HepG2 (cell line): Measurements from ENCODE around the gene TBX3. TPM values are rescaled to one million over a fixed set of nuclear protein-coding genes. Genes with fewer than 3 reads are reported as not detected.

Experiments
- FOXJ3 ChIP-seq: sonication (generic); formaldehyde crosslinking; IDR thresholded peaks from 2 replicates; pipeline ENCODE4 v1.4.0; 2020; ENCODE audit warnings: missing genetic modification reagents, mild to moderate bottlenecking, borderline replicate concordance
- KLF16 ChIP-seq, 2 experiments: sonication (generic) in 1 of 2; formaldehyde crosslinking in 1 of 2; IDR thresholded peaks; 2 replicates each; pipeline versions ENCODE4 v1.6.1 to v1.8.0; 2016 to 2023; ENCODE audit warnings: missing genetic modification reagents in 2 of 2, missing compliant biosample characterization in 1 of 2
- MNT ChIP-seq: fragments of 450-650 bp; IDR thresholded peaks from 2 replicates; pipeline ENCODE4 v1.6.1; 2016
- RBM22 ChIP-seq: fragments of 200-400 bp; formaldehyde crosslinking; optimal IDR thresholded peaks from 2 replicates; pipeline ENCODE3; 2017; ENCODE audit warnings: mild to moderate bottlenecking, low read length, moderate library complexity
- STAT6 ChIP-seq: sonication (generic); formaldehyde crosslinking; IDR thresholded peaks from 2 replicates; pipeline ENCODE4 v1.4.0; 2020; ENCODE audit warnings: missing genetic modification reagents, mild to moderate bottlenecking, borderline replicate concordance
- TRIM22 ChIP-seq: fragments of 450-650 bp; IDR thresholded peaks from 2 replicates; pipeline ENCODE4 v1.6.1; 2017
- ZBTB3 ChIP-seq: sonication (generic); formaldehyde crosslinking; IDR thresholded peaks from 2 replicates; pipeline ENCODE4 v1.4.0; 2020; ENCODE audit warnings: low read depth, mild to moderate bottlenecking, moderate library complexity, missing genetic modification reagents, borderline replicate concordance
- ZGPAT ChIP-seq: IDR thresholded peaks from 2 replicates; pipeline ENCODE4 v1.6.1; 2016; ENCODE audit warnings: mild to moderate bottlenecking
- ZNF17 ChIP-seq: sonication (generic); formaldehyde crosslinking; IDR thresholded peaks from 2 replicates; pipeline ENCODE4 v1.5.0; 2020; ENCODE audit warnings: mild to moderate bottlenecking, missing genetic modification reagents
- ZNF251 ChIP-seq: sonication (generic); formaldehyde crosslinking; IDR thresholded peaks from 2 replicates; pipeline ENCODE4 v1.9.0; 2021; ENCODE audit warnings: mild to moderate bottlenecking, missing genetic modification reagents
- ZNF264 ChIP-seq: sonication (generic); formaldehyde crosslinking; IDR thresholded peaks from 2 replicates; pipeline ENCODE4 v1.4.0; 2020; ENCODE audit warnings: missing genetic modification reagents
- ZNF276 ChIP-seq: sonication (generic); formaldehyde crosslinking; IDR thresholded peaks from 2 replicates; pipeline ENCODE4 v1.4.0; 2020; ENCODE audit warnings: mild to moderate bottlenecking, low read depth, missing genetic modification reagents
- ZNF468 ChIP-seq: sonication (generic); formaldehyde crosslinking; IDR thresholded peaks from 2 replicates; pipeline ENCODE4 v1.8.0; 2022; ENCODE audit warnings: mild to moderate bottlenecking, moderate library complexity, missing genetic modification reagents
- ZNF547 ChIP-seq: sonication (generic); formaldehyde crosslinking; IDR thresholded peaks from 2 replicates; pipeline ENCODE4 v1.5.1; 2020; ENCODE audit warnings: mild to moderate bottlenecking, missing genetic modification reagents
- ZNF629 ChIP-seq: sonication (generic); formaldehyde crosslinking; conservative IDR thresholded peaks from 2 replicates; pipeline ENCODE4 v1.5.0; 2020; ENCODE audit warnings: missing genetic modification reagents
- polyA plus RNA-seq, 8 experiments: library from polyadenylated mRNA; depleted of rRNA in 3 of 8; stranded (reverse) in 7 of 8; unstranded in 1 of 8; fragments of >200 nt; fragmentation: Illumina TruSeq in 4 of 8; extraction: Trizol in 4 of 8; gene quantifications; 2 replicates each; pipeline versions ENCODE4 v1.2.1 to v1.2.3, GENCODE V29; 2011 to 2016; ENCODE audit warnings: low read depth in 4 of 8, missing spikeins in 1 of 8, mixed read lengths in 1 of 8; ENCODE audit not compliant: insufficient read depth in 1 of 8
- total RNA-seq, 5 experiments: library from RNA; depleted of rRNA; stranded (reverse); fragments of >200 nt; fragmentation: Illumina TruSeq; extraction: Trizol; gene quantifications; 2 replicates each; pipeline ENCODE4 v1.2.3, GENCODE V29; 2016; ENCODE audit warnings: low read depth in 1 of 5
- TF ChIP-seq, protein P1 (sequence below): sonication (generic); formaldehyde crosslinking; IDR thresholded peaks from 2 replicates; pipeline ENCODE4 v1.4.0; 2020; ENCODE audit warnings: missing genetic modification reagents
- TF ChIP-seq, protein P2 (sequence below): sonication (generic); formaldehyde crosslinking; IDR thresholded peaks from 2 replicates; pipeline ENCODE4 v1.9.0; 2021; ENCODE audit warnings: missing genetic modification reagents, borderline replicate concordance

TBX3 gene
- total and polyA plus RNA-seq, 2 of the 13 experiments (the other 11 are each of a cell fraction or from before 2014, with no cell fraction given), result 27.1 to 42.4 TPM

GRCh38 chr12:114658002-114658441, 26.0 kb downstream of the TBX3 start (continued):
- TF ChIP-seq ZGPAT (CRISPR knock-in tag), result peak; percentile 56; the same call in 1 of the 2 replicates
- TF ChIP-seq, protein P1, sequence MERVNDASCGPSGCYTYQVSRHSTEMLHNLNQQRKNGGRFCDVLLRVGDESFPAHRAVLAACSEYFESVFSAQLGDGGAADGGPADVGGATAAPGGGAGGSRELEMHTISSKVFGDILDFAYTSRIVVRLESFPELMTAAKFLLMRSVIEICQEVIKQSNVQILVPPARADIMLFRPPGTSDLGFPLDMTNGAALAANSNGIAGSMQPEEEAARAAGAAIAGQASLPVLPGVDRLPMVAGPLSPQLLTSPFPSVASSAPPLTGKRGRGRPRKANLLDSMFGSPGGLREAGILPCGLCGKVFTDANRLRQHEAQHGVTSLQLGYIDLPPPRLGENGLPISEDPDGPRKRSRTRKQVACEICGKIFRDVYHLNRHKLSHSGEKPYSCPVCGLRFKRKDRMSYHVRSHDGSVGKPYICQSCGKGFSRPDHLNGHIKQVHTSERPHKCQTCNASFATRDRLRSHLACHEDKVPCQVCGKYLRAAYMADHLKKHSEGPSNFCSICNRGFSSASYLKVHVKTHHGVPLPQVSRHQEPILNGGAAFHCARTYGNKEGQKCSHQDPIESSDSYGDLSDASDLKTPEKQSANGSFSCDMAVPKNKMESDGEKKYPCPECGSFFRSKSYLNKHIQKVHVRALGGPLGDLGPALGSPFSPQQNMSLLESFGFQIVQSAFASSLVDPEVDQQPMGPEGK (CRISPR knock-in tag), result peak; percentile 34; the same call in 1 of the 2 replicates
- no peak for TF ChIP-seq KLF16 (CRISPR knock-in tag; IDR thresholded peaks at IDR 0.05)
- TF ChIP-seq ZNF468 (CRISPR knock-in tag), result no peak
- no peak for TF ChIP-seq TRIM22
- no peak for TF ChIP-seq ZNF547
- TF ChIP-seq, protein P2, sequence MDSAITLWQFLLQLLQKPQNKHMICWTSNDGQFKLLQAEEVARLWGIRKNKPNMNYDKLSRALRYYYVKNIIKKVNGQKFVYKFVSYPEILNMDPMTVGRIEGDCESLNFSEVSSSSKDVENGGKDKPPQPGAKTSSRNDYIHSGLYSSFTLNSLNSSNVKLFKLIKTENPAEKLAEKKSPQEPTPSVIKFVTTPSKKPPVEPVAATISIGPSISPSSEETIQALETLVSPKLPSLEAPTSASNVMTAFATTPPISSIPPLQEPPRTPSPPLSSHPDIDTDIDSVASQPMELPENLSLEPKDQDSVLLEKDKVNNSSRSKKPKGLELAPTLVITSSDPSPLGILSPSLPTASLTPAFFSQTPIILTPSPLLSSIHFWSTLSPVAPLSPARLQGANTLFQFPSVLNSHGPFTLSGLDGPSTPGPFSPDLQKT, result no peak
- TF ChIP-seq MNT, result no peak
- no peak for TF ChIP-seq RBM22
- no peak for TF ChIP-seq ZNF17 (CRISPR knock-in tag)
- 0 out of 2 replicates have a peak, but pooled peaks have one; percentile 10 for TF ChIP-seq ZNF264 (CRISPR knock-in tag)
- TF ChIP-seq ZNF629 (CRISPR knock-in tag), result no peak
- TF ChIP-seq FOXJ3 (CRISPR knock-in tag), result peak; percentile 40; the same call in 1 of the 2 replicates
- TF ChIP-seq ZNF276 (CRISPR knock-in tag), result no peak
- TF ChIP-seq ZNF251 (CRISPR knock-in tag), result no peak
- TF ChIP-seq ZBTB3, result no peak
- TF ChIP-seq STAT6 (CRISPR knock-in tag), result 0 out of 2 replicates have a peak, but pooled peaks have one; percentile 55
